HepG2 (cell line): ENCODE measurements around the gene CCL22. TPM values are rescaled to one million over a fixed set of nuclear protein-coding genes. Genes with fewer than 3 reads are reported as not detected.

ENCODE experiments used
- ATAC-seq: fragments of 200-7000 bp; cut with Tn5 transposase; 3 replicates; pipeline ENCODE4 v1.9.1; 2020; ENCODE audit warnings: mild to moderate bottlenecking, moderate library complexity
- BruUV-seq: library from RNA; stranded (reverse); fragments of 400-500 nt; replicated peaks from 2 replicates; lab custom pipeline; 2021; lab: Mats Ljungman, UMichigan
- CTCF ChIA-PET: fragments of 300-600 bp; formaldehyde crosslinking; extraction: SDS; loops from one replicate; lab custom pipeline; 2021; ENCODE audit warnings: low total read pairs, inconsistent platforms, low intra/inter-chr PET ratio; lab: Yijun Ruan, JAX
- POLR2A ChIA-PET: fragments of 350-600 bp; sonication (Branson Sonifier 250); formaldehyde crosslinking; loops from one replicate; lab custom pipeline; 2020; ENCODE audit warnings: antibody characterized with exemption, inconsistent platforms; lab: Yijun Ruan, JAX
- DNase-seq: peaks from one replicate; pipeline ENCODE4 v3.0.0-alpha.2; 2015; ENCODE audit warnings: low spot score
- FAIRE-seq: peaks from 3 replicates; lab custom pipeline; 2011; peaks lifted over from hg19 to GRCh38; lab: Jason Lieb, UNC
- H2AFZ ChIP-seq: one replicate; pipeline ENCODE4 v1.6.1; 2011; ENCODE audit warnings: low read length, inconsistent platforms
- H3K27ac ChIP-seq: fragments of 300-600 bp; 3 replicates; pipeline ENCODE4 v1.8.0; 2011; ENCODE audit warnings: mixed run types, mild to moderate bottlenecking, mixed read lengths, low read length, inconsistent platforms; ENCODE audit not compliant: insufficient read depth; ENCODE audit errors: extremely low read length
- H3K27me3 ChIP-seq, 2 experiments: fragments of 200-600 bp in 1 of 2; 2 replicates in 1 of 2; 3 replicates in 1 of 2; pipeline versions ENCODE4 v1.6.0 to v1.8.0; 2011; ENCODE audit warnings: low read length in 2 of 2, mild to moderate bottlenecking in 2 of 2, moderate library complexity in 2 of 2, inconsistent platforms in 1 of 2; ENCODE audit not compliant: insufficient read depth in 2 of 2, control insufficient read depth in 1 of 2
- H3K36me3 ChIP-seq, 2 experiments: fragments of 200-600 bp in 1 of 2; replicated peaks in 1 of 2; 2 replicates in 1 of 2; 3 replicates in 1 of 2; pipeline versions ENCODE4 v1.5.1 to v1.8.0; 2011; ENCODE audit warnings: low read length in 2 of 2, inconsistent platforms in 1 of 2; ENCODE audit not compliant: insufficient read depth in 2 of 2, control insufficient read depth in 1 of 2
- H3K4me1 ChIP-seq: 2 replicates; pipeline ENCODE4 v1.5.1; 2012; ENCODE audit warnings: low read length, inconsistent platforms; ENCODE audit not compliant: insufficient read depth
- H3K4me2 ChIP-seq: 2 replicates; pipeline ENCODE4 v1.6.0; 2011; ENCODE audit warnings: low read depth, low read length, inconsistent platforms
- H3K4me3 ChIP-seq, 3 experiments: fragments of 200-600 bp in 1 of 3; sonication (generic), shearing (Covaris generic) in 1 of 3; replicated peaks in 1 of 3; 2 replicates each; pipeline ENCODE4 v1.5.1; 2011 to 2016; ENCODE audit warnings: low read length in 3 of 3, inconsistent platforms in 2 of 3, low read depth in 2 of 3, mild to moderate bottlenecking in 2 of 3, control low read depth in 1 of 3, mixed read lengths in 1 of 3; ENCODE audit not compliant: insufficient read depth in 1 of 3
- H3K79me2 ChIP-seq: one replicate; pipeline ENCODE4 v1.6.1; 2011; ENCODE audit warnings: low read length, inconsistent platforms; ENCODE audit not compliant: insufficient read depth
- H3K9ac ChIP-seq: 2 replicates; pipeline ENCODE4 v1.6.0; 2011; ENCODE audit warnings: mild to moderate bottlenecking, low read depth, low read length, inconsistent platforms; ENCODE audit not compliant: insufficient read depth
- H3K9me3 ChIP-seq: 2 replicates; pipeline ENCODE4 v1.5.1; 2012; ENCODE audit warnings: mild to moderate bottlenecking, low read length
- H4K20me1 ChIP-seq: 2 replicates; pipeline ENCODE4 v1.6.0; 2011; ENCODE audit warnings: inconsistent platforms, mild to moderate bottlenecking, low read length, moderate library complexity; ENCODE audit not compliant: insufficient read depth
- BRD4 ChIP-seq: sonication (generic); formaldehyde crosslinking; IDR thresholded peaks from 2 replicates; pipeline ENCODE4 v1.4.0; 2020; ENCODE audit warnings: missing genetic modification reagents
- CENPBD1 ChIP-seq: sonication (generic); formaldehyde crosslinking; IDR thresholded peaks from 2 replicates; pipeline ENCODE4 v1.8.0; 2022; ENCODE audit warnings: missing genetic modification reagents, low read depth, mild to moderate bottlenecking, borderline replicate concordance
- ELF4 ChIP-seq: sonication (generic); formaldehyde crosslinking; IDR thresholded peaks from 2 replicates; pipeline ENCODE4 v1.5.0; 2020; ENCODE audit warnings: missing genetic modification reagents, mild to moderate bottlenecking, moderate library complexity, borderline replicate concordance
- ETV6 ChIP-seq: sonication (generic); formaldehyde crosslinking; conservative IDR thresholded peaks from 2 replicates; pipeline ENCODE4 v1.4.0; 2020; ENCODE audit warnings: missing genetic modification reagents
- GABPA ChIP-seq, 2 experiments: IDR thresholded peaks; 2 replicates each; pipeline ENCODE4 v1.6.1; 2011 to 2016; ENCODE audit warnings: low read depth in 2 of 2, low read length in 1 of 2, missing biosample characterization in 1 of 2, missing genetic modification characterization in 1 of 2
- GMEB2 ChIP-seq: IDR thresholded peaks from 2 replicates; pipeline ENCODE4 v1.6.1; 2016; ENCODE audit warnings: missing biosample characterization, missing genetic modification reagents, low read depth
- NCOA5 ChIP-seq: sonication (generic); formaldehyde crosslinking; IDR thresholded peaks from 2 replicates; pipeline ENCODE4 v1.4.0; 2020; ENCODE audit warnings: missing genetic modification reagents
- NFIB ChIP-seq: sonication (generic); formaldehyde crosslinking; IDR thresholded peaks from 2 replicates; pipeline ENCODE4 v1.9.0; 2021; ENCODE audit warnings: missing genetic modification reagents, mild to moderate bottlenecking, borderline replicate concordance
- PLSCR1 ChIP-seq: sonication (generic); formaldehyde crosslinking; IDR thresholded peaks from 2 replicates; pipeline ENCODE4 v1.5.0; 2020; ENCODE audit warnings: missing genetic modification reagents, mild to moderate bottlenecking, borderline replicate concordance
- RAD21 ChIP-seq: fragments of 450-650 bp; formaldehyde crosslinking; IDR thresholded peaks from 2 replicates; pipeline ENCODE4 v1.5.0; 2020; ENCODE audit warnings: mild to moderate bottlenecking
- RCOR2 ChIP-seq: IDR thresholded peaks from 2 replicates; pipeline ENCODE4 v1.6.1; 2016; ENCODE audit warnings: missing biosample characterization, missing genetic modification reagents
- TMF1 ChIP-seq: sonication (generic); formaldehyde crosslinking; IDR thresholded peaks from 2 replicates; pipeline ENCODE4 v1.8.1; 2022; ENCODE audit warnings: low read depth, missing genetic modification reagents
- ZBTB38 ChIP-seq: sonication (generic); formaldehyde crosslinking; IDR thresholded peaks from 2 replicates; pipeline ENCODE4 v1.5.1; 2020; ENCODE audit warnings: mild to moderate bottlenecking, missing genetic modification reagents
- ZFP62 ChIP-seq: sonication (generic); formaldehyde crosslinking; IDR thresholded peaks from 2 replicates; pipeline ENCODE4 v1.4.0; 2020; ENCODE audit warnings: missing genetic modification reagents
- ZFY ChIP-seq: sonication (generic); formaldehyde crosslinking; IDR thresholded peaks from 2 replicates; pipeline ENCODE4 v1.4.0; 2020; ENCODE audit warnings: missing genetic modification reagents
- ZNF282 ChIP-seq: fragments of 450-650 bp; IDR thresholded peaks from 2 replicates; pipeline ENCODE4 v1.6.1; 2018; ENCODE audit not compliant: partially characterized antibody
- ZNF30 ChIP-seq: sonication (generic); formaldehyde crosslinking; IDR thresholded peaks from 2 replicates; pipeline ENCODE4 v1.5.0; 2020; ENCODE audit warnings: mild to moderate bottlenecking, missing genetic modification reagents
- ZNF362 ChIP-seq: sonication (generic); formaldehyde crosslinking; IDR thresholded peaks from 2 replicates; pipeline ENCODE4 v1.4.0; 2020; ENCODE audit warnings: missing genetic modification reagents, mild to moderate bottlenecking, borderline replicate concordance
- ZNF441 ChIP-seq: sonication (generic); formaldehyde crosslinking; IDR thresholded peaks from 2 replicates; pipeline ENCODE4 v1.7.0; 2021; ENCODE audit warnings: missing genetic modification reagents, borderline replicate concordance
- ZNF737 ChIP-seq: sonication (generic); formaldehyde crosslinking; IDR thresholded peaks from 2 replicates; pipeline ENCODE4 v1.5.0; 2020; ENCODE audit warnings: missing genetic modification reagents, mild to moderate bottlenecking, borderline replicate concordance
- WGBS: methylation state at CpG from one replicate; pipeline ENCODE4 v1.1.6; 2017; ENCODE audit warnings: low lambda C conversion rate; 5-methylcytosine and 5-hydroxymethylcytosine counted together
- in situ Hi-C: cut with HindIII; loops from 2 replicates; pipeline ENCODE4 v1.10.0; 2017; ENCODE audit warnings: low pct_unique_long_range_greater_than_20kb; ENCODE audit not compliant: extremely low pct_ligation_motif_present
- intact Hi-C: fragments of 100-400 bp; cut with micrococcal nuclease; formaldehyde crosslinking; loops from one replicate; pipeline ENCODE4 v1.10.0; 2022; ENCODE audit not compliant: unreplicated experiment
- polyA plus RNA-seq, 8 experiments: library from polyadenylated mRNA; depleted of rRNA in 3 of 8; stranded (reverse) in 7 of 8; unstranded in 1 of 8; fragments of >200 nt; fragmentation: Illumina TruSeq in 4 of 8; extraction: Trizol in 4 of 8; gene quantifications; 2 replicates each; pipeline versions ENCODE4 v1.2.1 to v1.2.3, GENCODE V29; 2011 to 2016; ENCODE audit warnings: low read depth in 4 of 8, missing spikeins in 1 of 8, mixed read lengths in 1 of 8; ENCODE audit not compliant: insufficient read depth in 1 of 8
- total RNA-seq, 5 experiments: library from RNA; depleted of rRNA; stranded (reverse); fragments of >200 nt; fragmentation: Illumina TruSeq; extraction: Trizol; gene quantifications; 2 replicates each; pipeline ENCODE4 v1.2.3, GENCODE V29; 2016; ENCODE audit warnings: low read depth in 1 of 5

CCL22 gene
- total and polyA plus RNA-seq, 2 of the 13 experiments (the other 11 are each of a cell fraction or from before 2014, with no cell fraction given): not detected

- H2AFZ ChIP-seq: no peak overlapping the region
- ATAC-seq: no peak
- TF ChIP-seq ZNF30 (CRISPR knock-in tag) (no peak), BRD4 (no peak), PLSCR1 (CRISPR knock-in tag) (no peak), ZBTB38 (CRISPR knock-in tag) (no peak), GABPA (IDR thresholded peaks at IDR 0.05; ENCODE audit: low read depth, low read length) (no peak), GABPA (CRISPR knock-in tag; IDR thresholded peaks at IDR 0.05; ENCODE audit: low read depth) (no peak), ELF4 (CRISPR knock-in tag) (no peak), ZNF362 (no peak), ZNF441 (CRISPR knock-in tag) (no peak), ZFY (CRISPR knock-in tag) (no peak), ETV6 (CRISPR knock-in tag) (no peak), ZNF282 (no peak), ZFP62 (no peak), CENPBD1 (no peak), RCOR2 (CRISPR knock-in tag) (no peak), NFIB (CRISPR knock-in tag) (no peak), TMF1 (CRISPR knock-in tag) (no peak), GMEB2 (CRISPR knock-in tag) (no peak), NCOA5 (CRISPR knock-in tag) (no peak), ZNF737 (no peak), RAD21 (no peak)
- 43% methylated on average over 7 of the region's 7 CpGs for WGBS
- DNase-seq: no peak
- H3K9me3 ChIP-seq: no peaks in the 10 kb centered on the region
- CTCF ChIA-PET: no interaction called here
- no TSS peak for BruUV-seq
- no peak overlapping the region for H3K9ac ChIP-seq
- peaks cover 0 to 10% of the 10 kb centered on the region in 2 experiments; a peak in 2 of 5 replicates for H3K27me3 ChIP-seq
- intact Hi-C loops (no loop called here), in situ Hi-C loops (no loop called here)
- no peaks in the 10 kb centered on the region for H3K36me3 ChIP-seq
- H4K20me1 ChIP-seq: no peaks in the 10 kb centered on the region
- POLR2A ChIA-PET: interaction anchor here (2.2 kb wide), 1 partner anchor 57 kb away, joined by 9 read pairs; the partner anchor contains the start of gene CX3CL1
- FAIRE-seq: no peak
- H3K27ac ChIP-seq: no peak overlapping the region
- H3K4me3 ChIP-seq: no peak overlapping the region
- no peak overlapping the region for H3K4me2 ChIP-seq
- no peaks in the 10 kb centered on the region for H3K79me2 ChIP-seq
- peaks cover 21% of the 10 kb centered on the region for H3K4me1 ChIP-seq
Observed at GRCh38 chr16:57315416-57315815, 43.2 kb upstream of the CCL22 start.
